SH-SY5Y (cell line): ENCODE measurements around the gene RSPO4.

ENCODE experiments used
- GATA2 ChIP-seq: IDR thresholded peaks from 2 replicates; pipeline ENCODE4 v1.6.1; 2011; ENCODE audit warnings: mild to moderate bottlenecking, low read depth, low read length
- GATA3 ChIP-seq: IDR thresholded peaks from 2 replicates; pipeline ENCODE4 v1.6.1; 2011; ENCODE audit warnings: low read depth, mild to moderate bottlenecking, low read length, moderate library complexity

DNA sequence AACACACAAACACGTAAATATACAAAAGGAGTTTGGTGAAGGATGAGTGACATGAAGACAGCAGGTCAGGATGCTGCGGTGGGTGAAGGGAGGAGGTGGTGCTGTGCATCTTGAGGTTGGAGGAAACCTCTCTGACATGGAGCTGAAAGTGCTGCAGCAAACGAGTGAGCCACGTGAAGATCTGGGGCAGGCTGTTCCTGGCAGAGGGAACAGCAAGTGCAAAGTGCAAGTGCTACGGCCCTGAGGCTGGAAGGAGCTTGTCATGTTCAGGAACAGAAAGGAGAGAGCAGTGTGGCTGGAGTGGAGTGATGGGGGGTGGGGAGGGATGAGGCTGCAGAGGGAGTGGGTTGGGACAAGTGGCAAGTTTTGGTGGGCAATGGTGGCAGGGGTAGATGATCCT is 61.2 kb downstream of the RSPO4 start:
- TF ChIP-seq GATA3 (no peak), GATA2 (no peak)
